G401 (cell line): ENCODE results near the gene CD302. TPM values are rescaled to one million over a fixed set of nuclear protein-coding genes. Genes with fewer than 3 reads are reported as not detected.
"Not testable (repeated sequence)": the region's sequence is repeated elsewhere in the genome, so short reads cannot be mapped to it uniquely, and the experiment has no call there.

Experiments used
- DNase-seq: peaks from one replicate; pipeline ENCODE4 v3.0.0-alpha.2; 2015; ENCODE audit warnings: low spot score
- in situ Hi-C: cut with HindIII; loops from 2 replicates; pipeline ENCODE4 v1.10.0; 2016; ENCODE audit warnings: low sequenced_read_pairs, mixed read lengths
- total RNA-seq: library from RNA; depleted of rRNA; stranded (reverse); fragments of >200 nt; shearing (Covaris generic); gene quantifications from 2 replicates; pipeline ENCODE4 v1.2.3, GENCODE V29; 2014; rRNA removed

Gene CD302
- not detected in 2 replicates for total RNA-seq

GRCh38 chr2:159797543-159798375 is at the start of gene CD302:
Gene CD302 (minus strand): TSS chr2:159798208. CDS start chr2:159798198, 10 bp downstream.
- peak; percentile 29 for DNase-seq
- in situ Hi-C loops: no loop called here

GRCh38 chr2:159846564-159846963 is 48.6 kb upstream of the CD302 start:
- in situ Hi-C loops: no loop called here
- DNase-seq: no peak

DNA sequence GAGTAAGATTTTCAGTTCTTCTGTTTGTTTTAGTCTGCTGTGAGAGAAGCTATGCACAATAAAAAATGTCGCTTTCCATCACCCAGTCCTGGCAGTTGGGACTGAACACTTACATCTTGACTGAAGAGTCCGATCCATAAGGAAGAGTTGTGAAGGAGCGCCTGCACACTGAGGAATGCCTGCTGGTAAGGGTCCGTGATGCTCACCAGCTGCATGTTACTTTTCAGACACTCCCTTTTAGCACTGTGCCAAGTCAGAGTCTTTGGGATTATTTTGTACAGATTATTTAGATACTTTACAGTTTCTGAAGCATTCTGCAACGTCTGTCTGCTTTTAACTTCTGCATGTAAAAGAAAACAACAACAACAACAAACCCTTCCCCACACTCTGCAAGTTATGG is 42.6 kb upstream of the CD302 start:
- in situ Hi-C loops: no loop called here

DNA sequence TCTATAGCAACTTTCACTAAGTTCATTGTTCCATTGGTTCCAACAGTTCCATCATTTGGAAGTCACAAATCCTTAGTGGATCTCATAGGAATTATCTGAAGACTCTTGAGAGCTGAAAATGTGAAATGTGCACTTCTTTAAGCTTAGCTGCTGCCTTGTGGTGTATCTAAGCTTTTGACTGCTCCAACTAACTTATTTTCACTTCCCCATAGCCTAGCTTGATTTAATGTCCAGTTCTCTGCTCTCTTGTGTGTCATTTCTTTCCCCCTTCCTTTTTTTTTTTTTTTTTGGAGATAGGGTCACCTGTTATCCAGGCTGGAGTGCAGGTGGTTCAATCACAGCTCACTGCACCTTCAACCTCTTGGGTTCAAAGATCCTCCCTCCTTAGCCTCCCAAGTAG is 34.9 kb upstream of the CD302 start:
- DNase-seq: no peak

More for the DNA sequence above, 42.6 kb upstream of the CD302 start:
- DNase-seq: no peak

DNA sequence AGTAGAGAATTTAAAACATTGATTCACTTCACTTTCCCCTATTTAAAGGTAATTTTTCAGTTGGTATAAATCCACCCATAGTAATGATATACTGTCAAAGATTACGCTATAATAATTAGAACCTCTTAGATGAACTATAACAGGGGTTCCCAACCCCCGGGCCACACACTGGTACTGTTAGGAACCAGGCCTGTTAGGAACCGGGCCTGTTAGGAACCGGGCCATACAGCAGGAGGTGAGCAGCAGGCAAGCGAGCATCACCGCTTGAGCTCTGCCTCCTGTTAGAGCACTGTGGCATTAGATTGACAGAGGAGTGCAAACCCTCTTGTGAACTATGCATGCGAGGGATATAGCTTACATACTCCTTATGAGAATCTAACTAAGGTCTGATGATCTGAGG is 34.0 kb upstream of the CD302 start:
- in situ Hi-C loops: no loop called here
- DNase-seq: no peak

More for the DNA sequence above, 34.9 kb upstream of the CD302 start:
- in situ Hi-C loops: no loop called here

- no peak for DNase-seq
- in situ Hi-C loops: no loop called here
These were observed 31.4 kb upstream of the CD302 start for GRCh38 chr2:159829376-159829775.

GRCh38 chr2:159828738-159829137 is 30.7 kb upstream of the CD302 start:
- in situ Hi-C loops: no loop called here

DNA sequence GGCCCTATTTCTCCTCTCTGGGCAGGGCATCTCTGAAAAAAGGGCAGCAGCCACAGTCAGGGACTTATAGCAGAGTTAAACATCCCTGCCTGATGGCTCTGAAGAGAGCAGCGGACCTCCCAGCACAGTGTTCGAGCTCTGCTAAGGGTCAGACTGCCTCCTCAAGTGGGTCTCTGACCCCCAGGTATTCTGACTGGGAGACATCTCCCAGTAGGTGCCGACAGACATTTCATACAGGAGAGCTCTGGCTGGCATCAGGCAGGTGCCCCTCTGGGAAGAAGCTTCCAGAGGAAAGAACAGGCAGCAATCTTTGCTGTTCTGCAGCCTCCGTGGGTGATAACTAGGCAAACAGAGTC is 24.4 kb upstream of the CD302 start:
- in situ Hi-C loops, DNase-seq: not testable (repeated sequence)

More at GRCh38 chr2:159828738-159829137, 30.7 kb upstream of the CD302 start:
- no peak for DNase-seq

DNA sequence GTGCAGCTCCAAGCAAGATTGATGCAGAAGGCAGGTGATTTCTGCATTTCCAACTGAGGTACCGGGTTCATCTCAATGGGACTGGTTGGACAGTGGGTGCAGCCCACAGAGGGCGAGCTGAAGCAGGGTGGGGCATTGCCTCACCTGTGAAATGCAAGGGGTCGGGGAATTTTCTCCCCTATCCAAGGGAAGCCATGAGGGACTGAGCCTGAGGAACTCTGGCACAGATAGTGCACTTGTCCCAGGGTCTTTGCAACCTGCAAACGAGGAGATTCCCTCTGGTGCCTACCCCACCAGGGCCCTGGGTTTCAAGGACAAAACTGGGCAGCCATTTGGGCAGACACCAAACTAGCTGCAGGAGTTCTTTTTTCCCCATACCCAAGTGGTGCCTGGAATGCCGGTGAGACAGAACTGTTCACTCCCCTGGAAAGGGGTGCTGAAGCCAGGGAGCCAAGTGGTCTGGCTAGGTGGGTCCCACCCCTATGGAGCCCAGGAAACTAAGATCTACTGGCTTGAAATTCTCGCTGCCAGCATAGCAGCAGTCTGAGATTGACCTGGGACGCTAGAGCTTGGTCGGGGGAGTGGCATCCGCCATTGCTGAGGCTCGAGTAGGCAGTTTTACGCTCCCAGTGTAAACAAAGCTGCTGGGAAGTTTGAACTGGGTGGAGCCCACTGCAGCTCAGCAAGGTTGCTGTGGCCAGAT is 23.9 kb upstream of the CD302 start:
- in situ Hi-C loops, DNase-seq: not testable (repeated sequence)

GRCh38 chr2:159818940-159819339 is 20.9 kb upstream of the CD302 start:
- in situ Hi-C loops: no loop called here
- DNase-seq: no peak

- no peak for DNase-seq
- in situ Hi-C loops: no loop called here
These were observed 19.3 kb upstream of the CD302 start for GRCh38 chr2:159817283-159817682.

- in situ Hi-C loops: no loop called here
- no peak for DNase-seq
These were observed 13.2 kb upstream of the CD302 start for GRCh38 chr2:159811232-159811631.

- DNase-seq: no peak
- in situ Hi-C loops: no loop called here
These were observed 10.0 kb upstream of the CD302 start for GRCh38 chr2:159808032-159808425.

DNA sequence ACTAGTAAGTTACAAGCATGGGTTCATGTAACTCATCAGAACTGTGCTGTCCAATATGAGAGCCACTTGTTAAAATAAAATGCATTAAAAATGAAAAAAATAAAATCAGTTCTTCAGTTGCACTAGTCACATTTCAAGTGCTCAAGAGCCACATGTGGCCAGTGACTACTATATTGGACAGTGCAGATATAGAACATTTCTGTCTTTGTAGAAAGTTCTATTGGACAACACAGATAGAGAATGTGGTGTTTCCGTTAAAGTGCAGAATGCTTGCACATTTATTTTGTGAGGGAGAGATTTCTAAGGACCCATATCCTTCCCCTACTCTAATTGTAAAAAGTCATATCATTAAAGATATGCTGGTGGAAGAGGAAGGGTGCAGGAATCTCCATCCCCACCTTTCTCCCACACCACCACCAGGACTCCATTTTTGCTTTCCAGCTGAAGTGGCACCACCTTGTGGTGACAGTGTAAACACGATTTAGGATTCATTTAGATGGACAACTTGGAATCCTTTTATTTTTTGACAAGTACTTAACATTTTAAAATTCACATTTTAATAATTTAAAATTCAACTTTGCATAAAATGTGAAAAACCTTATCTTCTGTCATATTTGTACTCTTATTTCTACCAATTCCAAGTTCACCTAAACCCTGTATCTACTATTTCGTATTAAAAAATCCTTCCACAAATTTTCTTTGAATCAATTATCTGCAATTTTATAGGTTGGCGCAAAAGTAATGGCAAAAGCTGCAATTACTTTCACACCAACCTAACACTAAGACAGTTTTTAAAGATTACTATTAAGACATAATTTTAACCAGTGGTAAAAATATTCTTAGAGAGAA is 9.4 kb upstream of the CD302 start:
- in situ Hi-C loops: no loop called here

DNA sequence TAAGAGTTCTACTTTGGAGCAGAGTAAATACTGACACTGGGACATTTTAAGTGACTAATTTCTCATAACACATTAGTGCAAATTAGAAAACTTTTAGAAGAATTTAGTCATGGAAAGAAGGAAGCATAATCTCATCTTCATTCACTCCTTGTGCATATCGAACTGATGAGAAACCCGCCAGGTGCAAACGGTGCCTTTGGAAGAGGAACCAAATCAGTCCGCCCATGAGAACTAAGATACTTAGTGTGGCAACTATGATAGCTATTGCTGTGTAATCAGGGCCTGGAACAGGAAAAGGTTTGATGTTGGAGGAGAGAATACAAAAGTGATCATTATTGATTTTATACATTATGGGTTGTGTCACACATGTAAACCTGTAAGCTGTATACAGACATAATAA is 6.9 kb upstream of the CD302 start:
- in situ Hi-C loops: no loop called here
- DNase-seq: no peak

More for the DNA sequence above, 9.4 kb upstream of the CD302 start:
- peak; percentile 68 for DNase-seq

- no peak for DNase-seq
- in situ Hi-C loops: no loop called here
These were observed 5.4 kb upstream of the CD302 start for GRCh38 chr2:159803235-159803962.

DNA sequence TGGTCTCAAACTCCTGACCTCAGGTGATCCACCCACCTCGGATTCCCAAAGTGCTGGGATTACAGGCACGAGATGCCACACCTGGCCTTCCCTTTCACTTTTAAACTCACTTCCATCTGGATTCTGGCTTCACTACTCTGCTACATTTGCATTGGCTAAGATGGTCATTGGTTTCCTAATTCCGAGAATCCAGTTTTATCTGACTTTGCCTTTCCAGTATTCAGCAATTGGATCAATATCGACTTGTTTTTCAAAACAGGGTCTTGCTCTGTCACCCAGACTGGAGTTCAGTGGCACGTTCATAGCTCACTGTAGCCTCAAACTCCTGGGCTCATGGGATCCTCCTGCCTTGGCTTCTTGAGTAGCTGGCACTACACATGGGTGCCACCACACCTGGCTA is 4.7 kb upstream of the CD302 start:
- no peak for DNase-seq
- in situ Hi-C loops: no loop called here

DNA sequence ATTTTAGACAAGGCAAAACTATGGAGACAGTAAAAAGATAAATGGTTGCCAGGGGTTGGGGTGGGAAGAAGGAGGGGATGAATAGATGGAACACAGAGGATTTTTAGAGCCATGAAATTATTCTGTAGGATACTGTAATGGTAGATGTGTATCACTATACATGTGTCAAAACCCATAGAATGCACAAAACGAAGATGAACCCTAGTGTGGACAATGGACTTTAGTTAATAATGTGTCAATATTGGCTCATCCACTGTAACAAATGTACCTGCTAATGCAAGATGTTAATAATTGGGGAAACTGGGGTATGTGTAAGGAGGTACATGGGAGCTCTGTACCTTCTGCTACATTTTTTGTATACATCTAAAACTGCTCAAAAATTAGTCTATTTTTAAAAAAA is 1.8 kb upstream of the CD302 start:
- in situ Hi-C loops: no loop called here
- DNase-seq: no peak

GRCh38 chr2:159798376-159798725 is 343 bp upstream of the CD302 start:
- DNase-seq: no peak
- in situ Hi-C loops: no loop called here
